HL-60 (cell line): ENCODE data around the gene ELMOD3.

Experiments
- CTCF ChIP-seq: IDR thresholded peaks from one replicate; pipeline ENCODE4 v1.5.1; 2011; ENCODE audit warnings: low read length, control low read depth, inconsistent platforms; ENCODE audit not compliant: insufficient read depth
- GABPA ChIP-seq: IDR thresholded peaks from 2 replicates; pipeline ENCODE4 v1.6.1; 2012; ENCODE audit warnings: low read depth
- POLR2AphosphoS5 ChIP-seq: IDR thresholded peaks from 2 replicates; pipeline ENCODE4 v1.6.1; 2012; ENCODE audit warnings: low read depth
- SPI1 ChIP-seq: IDR thresholded peaks from 2 replicates; pipeline ENCODE4 v1.6.1; 2012; ENCODE audit warnings: low read depth, mild to moderate bottlenecking, borderline replicate concordance
- TF ChIP-seq, protein P1 (sequence below): IDR thresholded peaks from 2 replicates; pipeline ENCODE4 v1.6.1; 2012; ENCODE audit warnings: low read depth; ENCODE audit not compliant: insufficient replicate concordance

GRCh38 chr2:85369500-85369899, 14.9 kb downstream of the ELMOD3 start:
- no peak for TF ChIP-seq CTCF
- no peak for TF ChIP-seq POLR2AphosphoS5
- TF ChIP-seq GABPA: no peak
- TF ChIP-seq SPI1: no peak
- TF ChIP-seq, protein P1, sequence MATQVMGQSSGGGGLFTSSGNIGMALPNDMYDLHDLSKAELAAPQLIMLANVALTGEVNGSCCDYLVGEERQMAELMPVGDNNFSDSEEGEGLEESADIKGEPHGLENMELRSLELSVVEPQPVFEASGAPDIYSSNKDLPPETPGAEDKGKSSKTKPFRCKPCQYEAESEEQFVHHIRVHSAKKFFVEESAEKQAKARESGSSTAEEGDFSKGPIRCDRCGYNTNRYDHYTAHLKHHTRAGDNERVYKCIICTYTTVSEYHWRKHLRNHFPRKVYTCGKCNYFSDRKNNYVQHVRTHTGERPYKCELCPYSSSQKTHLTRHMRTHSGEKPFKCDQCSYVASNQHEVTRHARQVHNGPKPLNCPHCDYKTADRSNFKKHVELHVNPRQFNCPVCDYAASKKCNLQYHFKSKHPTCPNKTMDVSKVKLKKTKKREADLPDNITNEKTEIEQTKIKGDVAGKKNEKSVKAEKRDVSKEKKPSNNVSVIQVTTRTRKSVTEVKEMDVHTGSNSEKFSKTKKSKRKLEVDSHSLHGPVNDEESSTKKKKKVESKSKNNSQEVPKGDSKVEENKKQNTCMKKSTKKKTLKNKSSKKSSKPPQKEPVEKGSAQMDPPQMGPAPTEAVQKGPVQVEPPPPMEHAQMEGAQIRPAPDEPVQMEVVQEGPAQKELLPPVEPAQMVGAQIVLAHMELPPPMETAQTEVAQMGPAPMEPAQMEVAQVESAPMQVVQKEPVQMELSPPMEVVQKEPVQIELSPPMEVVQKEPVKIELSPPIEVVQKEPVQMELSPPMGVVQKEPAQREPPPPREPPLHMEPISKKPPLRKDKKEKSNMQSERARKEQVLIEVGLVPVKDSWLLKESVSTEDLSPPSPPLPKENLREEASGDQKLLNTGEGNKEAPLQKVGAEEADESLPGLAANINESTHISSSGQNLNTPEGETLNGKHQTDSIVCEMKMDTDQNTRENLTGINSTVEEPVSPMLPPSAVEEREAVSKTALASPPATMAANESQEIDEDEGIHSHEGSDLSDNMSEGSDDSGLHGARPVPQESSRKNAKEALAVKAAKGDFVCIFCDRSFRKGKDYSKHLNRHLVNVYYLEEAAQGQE: no peak
